Ascending aorta (tissue), 2 donors: ENCODE measurements around the gene ATCAY. TPM values are rescaled to one million over a fixed set of nuclear protein-coding genes. Genes with fewer than 3 reads are reported as not detected.

ENCODE experiments used
- DNase-seq, 2 donors: peaks; one replicate each; pipeline ENCODE4 v3.0.0-alpha.2; 2019; ENCODE audit warnings: low spot score in 2 of 2
- H3K27ac ChIP-seq, 2 donors: fragments of 200-600 bp; sonication (generic); one replicate each; pipeline ENCODE4 v1.5.1; 2016 to 2017; ENCODE audit warnings: mild to moderate bottlenecking in 1 of 2
- H3K27me3 ChIP-seq: fragments of 200-600 bp; sonication (generic); one replicate; pipeline ENCODE4 v1.5.1; 2017
- H3K36me3 ChIP-seq, 2 donors: fragments of 200-600 bp; sonication (generic); one replicate each; pipeline ENCODE4 v1.5.1; 2016
- H3K4me1 ChIP-seq, 2 donors: fragments of 200-600 bp; sonication (generic); one replicate each; pipeline ENCODE4 v1.5.1; 2016 to 2017; ENCODE audit warnings: mild to moderate bottlenecking in 1 of 2
- H3K4me3 ChIP-seq, 2 donors: fragments of 200-600 bp; sonication (generic); one replicate each; pipeline ENCODE4 v1.5.1; 2016 to 2017; ENCODE audit warnings: mild to moderate bottlenecking in 1 of 2
- H3K9me3 ChIP-seq, 2 donors: fragments of 200-600 bp; sonication (generic); one replicate each; pipeline ENCODE4 v1.5.1; 2016
- intact Hi-C: fragments of 100-400 bp; cut with DNase I; formaldehyde crosslinking; loops from one replicate; pipeline ENCODE4 v1.15.1; 2023
- total RNA-seq: library from RNA; depleted of rRNA; stranded (reverse); fragments of >200 nt; gene quantifications from one replicate; pipeline ENCODE4 v1.1.0, GENCODE V29; 2016
- TF ChIP-seq, protein P1 (sequence below), 3 experiments: fragments of 200-600 bp in 2 of 3; fragments of 450-650 bp in 1 of 3; sonication (generic) in 2 of 3; IDR thresholded peaks; one replicate each; pipeline ENCODE4 v1.5.1; 2016 to 2019; ENCODE audit warnings: antibody characterized with exemption in 3 of 3, mild to moderate bottlenecking in 1 of 3, moderate library complexity in 1 of 3

The ATCAY gene
- total RNA-seq, 1 donor from 2014 or later = not detected

DNA sequence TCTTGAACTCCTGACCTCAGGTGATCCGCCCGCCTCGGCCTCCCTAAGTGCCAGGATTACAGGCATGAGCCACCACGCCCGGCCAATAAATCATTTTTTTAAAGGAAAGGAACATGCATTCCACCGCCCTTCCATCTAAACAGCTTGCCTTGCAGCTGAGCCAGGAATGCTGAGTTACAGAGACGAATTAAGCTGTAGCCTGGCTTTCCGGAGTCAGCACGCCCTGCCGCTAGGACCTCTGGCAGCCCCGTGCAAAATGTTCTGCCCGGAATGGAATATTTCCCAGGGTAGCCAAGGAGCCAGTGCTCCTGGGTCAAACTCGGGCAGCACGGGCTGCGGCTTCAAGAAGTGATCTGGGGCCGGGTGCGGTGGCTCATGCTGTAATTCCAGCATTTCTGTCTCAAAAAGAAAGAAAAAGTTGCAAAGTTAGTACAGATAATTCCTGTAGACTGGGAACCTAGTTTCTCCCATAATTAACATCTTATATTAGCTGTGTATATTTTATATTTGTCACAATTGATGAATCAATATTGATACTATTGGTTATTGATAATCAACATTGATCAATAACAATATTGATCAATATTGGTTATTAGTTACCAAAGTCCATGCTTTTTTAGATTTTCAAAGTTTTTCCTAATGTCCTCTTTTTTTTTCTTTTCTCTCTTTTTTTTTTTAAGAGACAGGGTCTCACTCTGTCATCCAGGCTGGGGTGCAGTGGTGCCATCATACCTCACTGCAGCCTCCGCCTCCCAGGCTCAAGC is 19.2 kb downstream of the ATCAY start:
- Histone ChIP-seq H3K9me3 (no peaks in the 10 kb centered on the region), H3K4me1 (no peaks in the 10 kb centered on the region), H3K27ac (no peak overlapping the region), H3K36me3 (no peaks in the 10 kb centered on the region), H3K27me3 (no peaks in the 10 kb centered on the region), H3K4me3 (no peak overlapping the region)
- TF ChIP-seq, protein P1, sequence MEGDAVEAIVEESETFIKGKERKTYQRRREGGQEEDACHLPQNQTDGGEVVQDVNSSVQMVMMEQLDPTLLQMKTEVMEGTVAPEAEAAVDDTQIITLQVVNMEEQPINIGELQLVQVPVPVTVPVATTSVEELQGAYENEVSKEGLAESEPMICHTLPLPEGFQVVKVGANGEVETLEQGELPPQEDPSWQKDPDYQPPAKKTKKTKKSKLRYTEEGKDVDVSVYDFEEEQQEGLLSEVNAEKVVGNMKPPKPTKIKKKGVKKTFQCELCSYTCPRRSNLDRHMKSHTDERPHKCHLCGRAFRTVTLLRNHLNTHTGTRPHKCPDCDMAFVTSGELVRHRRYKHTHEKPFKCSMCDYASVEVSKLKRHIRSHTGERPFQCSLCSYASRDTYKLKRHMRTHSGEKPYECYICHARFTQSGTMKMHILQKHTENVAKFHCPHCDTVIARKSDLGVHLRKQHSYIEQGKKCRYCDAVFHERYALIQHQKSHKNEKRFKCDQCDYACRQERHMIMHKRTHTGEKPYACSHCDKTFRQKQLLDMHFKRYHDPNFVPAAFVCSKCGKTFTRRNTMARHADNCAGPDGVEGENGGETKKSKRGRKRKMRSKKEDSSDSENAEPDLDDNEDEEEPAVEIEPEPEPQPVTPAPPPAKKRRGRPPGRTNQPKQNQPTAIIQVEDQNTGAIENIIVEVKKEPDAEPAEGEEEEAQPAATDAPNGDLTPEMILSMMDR (IDR thresholded peaks at IDR 0.05) = no peak
- peak; percentile 10 to 68 for DNase-seq
- intact Hi-C loops = no loop called here

DNA sequence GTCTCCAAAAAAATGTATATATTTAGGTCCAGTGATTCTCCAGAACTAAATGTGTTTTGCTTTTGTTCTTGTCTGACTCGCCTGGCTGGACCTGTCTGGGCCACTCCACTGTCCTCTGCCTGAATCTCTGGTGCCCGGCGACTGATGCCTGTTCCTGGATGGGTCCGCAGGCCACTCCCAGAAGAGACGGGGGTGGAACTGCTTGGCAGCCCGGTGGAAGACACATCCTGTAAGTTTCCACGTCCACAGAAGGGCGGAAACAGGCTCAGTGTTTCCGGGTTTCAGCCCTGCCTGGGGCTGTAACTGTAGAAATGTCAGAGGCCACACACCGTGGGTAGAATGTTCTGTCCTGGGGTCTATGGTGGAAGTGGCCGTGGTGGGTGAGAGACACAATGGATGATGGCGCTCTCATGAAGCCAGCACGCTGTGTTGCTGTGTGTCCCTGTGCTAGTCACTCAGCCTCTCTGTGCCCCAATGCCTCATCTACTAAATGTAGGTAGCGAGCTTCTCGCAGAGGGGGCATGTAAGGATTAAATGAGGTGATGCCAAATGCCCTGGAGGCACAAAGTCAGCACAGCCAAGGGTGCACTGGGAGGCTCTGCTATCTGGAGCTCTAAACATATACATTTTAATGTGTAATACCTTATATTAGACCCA is 22.0 kb downstream of the ATCAY start:
- TF ChIP-seq, protein P1 (IDR thresholded peaks at IDR 0.05) = no peak
- H3K27ac ChIP-seq = no peak overlapping the region
- intact Hi-C loops = no loop called here
- no peaks in the 10 kb centered on the region for H3K9me3 ChIP-seq
- no peaks in the 10 kb centered on the region for H3K27me3 ChIP-seq
- no peaks in the 10 kb centered on the region for H3K4me1 ChIP-seq
- no peak overlapping the region for H3K4me3 ChIP-seq
- no peaks in the 10 kb centered on the region for H3K36me3 ChIP-seq
- no peak for DNase-seq

DNA sequence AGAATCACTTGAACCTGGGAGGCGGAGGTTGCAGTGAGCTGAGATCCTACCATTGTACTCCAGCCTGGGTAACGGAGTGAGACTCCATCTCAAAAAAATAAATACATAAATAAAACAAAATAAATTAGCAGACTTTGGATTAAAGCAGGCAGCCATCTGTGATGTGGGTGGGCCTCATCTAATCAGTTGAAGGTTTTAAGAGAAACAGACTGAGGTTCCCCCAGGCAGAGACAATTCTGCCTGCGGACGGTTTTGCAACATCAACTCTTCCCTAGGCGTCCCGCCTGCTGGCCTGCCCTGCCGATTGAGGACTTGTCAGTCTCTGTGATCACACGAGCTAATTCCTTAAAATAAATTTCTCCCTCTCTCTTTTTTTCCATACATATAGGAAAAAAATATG is 23.7 kb downstream of the ATCAY start:
- TF ChIP-seq, protein P1 (IDR thresholded peaks at IDR 0.05) = no peak
- no peak for DNase-seq
- no peaks in the 10 kb centered on the region for H3K9me3 ChIP-seq
- no peaks in the 10 kb centered on the region for H3K36me3 ChIP-seq
- H3K27ac ChIP-seq = no peak overlapping the region
- intact Hi-C loops = no loop called here
- no peaks in the 10 kb centered on the region for H3K4me1 ChIP-seq
- H3K27me3 ChIP-seq = no peaks in the 10 kb centered on the region
- no peak overlapping the region for H3K4me3 ChIP-seq

DNA sequence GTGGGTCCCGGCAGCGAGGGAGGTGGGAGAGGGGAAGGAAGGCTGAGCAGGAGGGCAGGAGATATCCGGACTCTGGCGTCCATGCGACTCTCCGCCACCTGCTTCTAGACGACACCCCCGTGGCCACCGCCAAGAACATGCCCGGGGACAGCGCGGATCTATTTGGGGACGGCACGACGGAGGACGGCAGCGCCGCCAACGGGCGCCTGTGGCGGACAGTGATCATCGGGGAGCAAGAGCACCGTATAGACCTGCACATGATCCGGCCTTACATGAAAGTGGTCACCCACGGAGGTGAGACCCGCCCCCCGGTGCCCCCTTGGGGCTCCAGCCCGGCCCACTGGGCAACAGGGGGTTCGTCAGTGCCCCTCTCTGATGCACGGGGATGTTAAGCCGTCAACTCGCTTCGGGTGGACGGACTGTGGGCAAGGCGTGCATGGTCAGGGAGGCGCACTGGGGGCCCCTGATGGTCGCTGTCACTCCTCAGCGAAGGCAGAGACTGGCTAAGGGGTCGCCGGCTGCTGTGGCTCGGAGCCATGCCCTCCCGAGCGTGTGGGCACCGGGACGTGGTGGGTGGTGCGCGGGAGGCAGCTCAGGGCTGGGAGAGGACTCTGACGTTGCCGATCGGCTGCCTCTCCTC is 27.3 kb downstream of the ATCAY start:
- TF ChIP-seq, protein P1 (IDR thresholded peaks at IDR 0.05) = no peak
- Histone ChIP-seq H3K27me3 (no peaks in the 10 kb centered on the region), H3K36me3 (no peaks in the 10 kb centered on the region), H3K4me3 (no peak overlapping the region), H3K27ac (no peak overlapping the region), H3K4me1 (no peaks in the 10 kb centered on the region), H3K9me3 (peaks cover 0 to 8% of the 10 kb centered on the region in 2 donors)
- intact Hi-C loops = no loop called here
- DNase-seq = no peak

DNA sequence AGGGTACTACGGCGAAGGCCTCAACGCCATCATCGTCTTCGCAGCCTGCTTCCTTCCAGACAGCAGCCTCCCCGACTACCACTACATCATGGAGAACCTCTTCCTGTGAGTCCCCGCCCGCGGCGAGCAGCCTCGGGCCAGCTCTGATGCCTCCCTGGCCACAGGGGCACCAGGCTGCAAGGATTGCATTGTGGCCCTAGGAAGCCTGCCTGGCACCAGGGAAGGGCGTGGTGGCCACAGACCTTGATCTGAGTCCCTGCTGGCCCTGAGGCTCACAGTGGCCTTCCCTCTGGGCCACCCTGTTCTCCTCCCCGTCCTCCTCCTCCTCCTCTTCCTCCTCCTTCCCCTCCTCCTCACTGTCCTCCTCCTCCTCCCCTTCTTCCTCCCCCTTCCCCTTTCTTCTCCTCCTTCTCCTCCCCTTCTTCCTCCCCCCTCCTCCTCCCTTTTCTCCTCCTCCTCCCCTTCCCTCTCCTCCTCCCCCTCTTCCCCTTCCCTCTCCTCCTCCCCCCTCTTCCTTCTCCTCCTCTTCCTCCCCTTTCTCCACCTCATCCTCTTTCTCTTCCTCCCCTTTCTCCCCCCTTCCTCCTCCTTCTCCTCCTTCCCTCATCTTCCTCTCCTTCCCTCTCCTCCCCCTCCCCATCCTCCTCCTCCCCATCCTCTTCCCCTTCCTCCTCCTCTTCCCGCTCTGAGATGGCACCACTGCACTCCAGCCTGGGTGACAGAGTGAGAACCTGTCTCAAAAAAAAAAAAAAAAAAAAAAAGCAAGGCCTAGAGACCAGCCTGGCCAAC is 28.0 kb downstream of the ATCAY start:
- TF ChIP-seq, protein P1 (IDR thresholded peaks at IDR 0.05) = no peak
- Histone ChIP-seq H3K4me3 (no peak overlapping the region), H3K27me3 (no peaks in the 10 kb centered on the region), H3K27ac (no peak overlapping the region), H3K9me3 (peaks cover 0 to 8% of the 10 kb centered on the region in 2 donors), H3K4me1 (no peaks in the 10 kb centered on the region), H3K36me3 (no peaks in the 10 kb centered on the region)
- no peak for DNase-seq
- intact Hi-C loops = no loop called here
